GM12878 (cell line): ENCODE data around the gene MZB1. TPM values are rescaled to one million over a fixed set of nuclear protein-coding genes. Genes with fewer than 3 reads are reported as not detected.

Source experiments
- BHLHE40 ChIP-seq, 2 experiments: fragments of 450-650 bp in 1 of 2; IDR thresholded peaks; 2 replicates each; pipeline ENCODE4 v1.6.1; 2011 to 2017; ENCODE audit warnings: low read depth in 2 of 2, borderline replicate concordance in 1 of 2, improper control_type of control experiment in 1 of 2, low read length in 1 of 2, mild to moderate bottlenecking in 1 of 2
- FOXM1 ChIP-seq: IDR thresholded peaks from 2 replicates; pipeline ENCODE4 v1.6.1; 2012; ENCODE audit warnings: low read depth, mild to moderate bottlenecking, inconsistent platforms, low read length, moderate library complexity
- GATAD2B ChIP-seq: fragments of 450-650 bp; conservative IDR thresholded peaks from 2 replicates; pipeline ENCODE4 v1.6.1; 2017; ENCODE audit warnings: low read depth, mild to moderate bottlenecking, moderate library complexity
- IRF3 ChIP-seq: fragments of 450-650 bp; IDR thresholded peaks from 2 replicates; pipeline ENCODE4 v1.6.1; 2014; ENCODE audit warnings: mild to moderate bottlenecking
- JUNB ChIP-seq: IDR thresholded peaks from 2 replicates; pipeline ENCODE4 v1.6.1; 2016; ENCODE audit warnings: antibody characterized with exemption, mild to moderate bottlenecking
- KAT2A ChIP-seq: conservative IDR thresholded peaks from 2 replicates; pipeline ENCODE4 v1.6.1; 2011; ENCODE audit warnings: low read depth, low read length; ENCODE audit not compliant: control insufficient read depth
- NFYB ChIP-seq: IDR thresholded peaks from 2 replicates; pipeline ENCODE4 v1.6.1; 2011; ENCODE audit warnings: low read depth, mild to moderate bottlenecking, low read length, improper control_type of control experiment, moderate library complexity; ENCODE audit not compliant: insufficient read depth
- POU2F2 ChIP-seq: IDR thresholded peaks from 3 replicates; pipeline ENCODE4 v1.6.1; 2011; ENCODE audit warnings: low read depth, mild to moderate bottlenecking, low read length, borderline replicate concordance
- RFX5 ChIP-seq: IDR thresholded peaks from 2 replicates; pipeline ENCODE4 v1.6.1; 2011; ENCODE audit warnings: low read depth, low read length, improper control_type of control experiment
- ZBTB40 ChIP-seq: fragments of 450-650 bp; IDR thresholded peaks from 2 replicates; pipeline ENCODE4 v1.6.1; 2016; ENCODE audit warnings: mild to moderate bottlenecking, moderate library complexity, borderline replicate concordance
- polyA plus RNA-seq, 11 experiments: library from polyadenylated mRNA; depleted of rRNA in 4 of 11; unstranded in 6 of 11; stranded (reverse) in 5 of 11; fragments of >200 nt; fragmentation: Nextera tagmentation in 4 of 11; fragmentation: Illumina TruSeq in 1 of 11; extraction: Ambion mirVana in 4 of 11; extraction: Trizol in 1 of 11; gene quantifications; 1 replicate in 1 of 11; 2 replicates in 10 of 11; pipeline versions ENCODE4 v1.2.1 to v1.2.3, GENCODE V29; 2011 to 2016; ENCODE audit warnings: inconsistent platforms in 2 of 11, missing spikeins in 2 of 11, low read depth in 1 of 11
- total RNA-seq, 4 experiments: library from RNA; depleted of rRNA in 3 of 4; stranded (reverse); fragments of >200 nt in 3 of 4; fragmentation: Illumina TruSeq in 1 of 4; extraction: Trizol in 1 of 4; gene quantifications; 2 replicates each; pipeline versions ENCODE4 v1.2.1 to v1.2.3, GENCODE V29; 2013 to 2021
- TF ChIP-seq, protein P1 (sequence below): IDR thresholded peaks from 2 replicates; pipeline ENCODE4 v1.6.1; 2011; ENCODE audit warnings: mild to moderate bottlenecking, low read depth, low read length, moderate library complexity; ENCODE audit not compliant: insufficient replicate concordance
- TF ChIP-seq, protein P2 (sequence below): fragments of 450-650 bp; IDR thresholded peaks from 2 replicates; pipeline ENCODE4 v1.6.1; 2017; ENCODE audit warnings: mild to moderate bottlenecking
- TF ChIP-seq, protein P3 (sequence below): fragments of 450-650 bp; IDR thresholded peaks from 2 replicates; pipeline ENCODE4 v1.6.1; 2017; ENCODE audit warnings: antibody characterized with exemption, mild to moderate bottlenecking, moderate library complexity

Gene MZB1
- total and polyA plus RNA-seq, 10 of the 15 experiments (the other 5 are each of a cell fraction or from before 2014, with no cell fraction given) = 19.3 to 406 (median 188) TPM

GRCh38 chr5:139392678-139393496 is 3.2 kb upstream of the MZB1 start (continued):
- TF ChIP-seq, protein P1, sequence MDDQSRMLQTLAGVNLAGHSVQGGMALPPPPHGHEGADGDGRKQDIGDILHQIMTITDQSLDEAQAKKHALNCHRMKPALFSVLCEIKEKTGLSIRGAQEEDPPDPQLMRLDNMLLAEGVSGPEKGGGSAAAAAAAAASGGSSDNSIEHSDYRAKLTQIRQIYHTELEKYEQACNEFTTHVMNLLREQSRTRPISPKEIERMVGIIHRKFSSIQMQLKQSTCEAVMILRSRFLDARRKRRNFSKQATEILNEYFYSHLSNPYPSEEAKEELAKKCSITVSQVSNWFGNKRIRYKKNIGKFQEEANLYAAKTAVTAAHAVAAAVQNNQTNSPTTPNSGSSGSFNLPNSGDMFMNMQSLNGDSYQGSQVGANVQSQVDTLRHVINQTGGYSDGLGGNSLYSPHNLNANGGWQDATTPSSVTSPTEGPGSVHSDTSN = no peak
- TF ChIP-seq, protein P2, sequence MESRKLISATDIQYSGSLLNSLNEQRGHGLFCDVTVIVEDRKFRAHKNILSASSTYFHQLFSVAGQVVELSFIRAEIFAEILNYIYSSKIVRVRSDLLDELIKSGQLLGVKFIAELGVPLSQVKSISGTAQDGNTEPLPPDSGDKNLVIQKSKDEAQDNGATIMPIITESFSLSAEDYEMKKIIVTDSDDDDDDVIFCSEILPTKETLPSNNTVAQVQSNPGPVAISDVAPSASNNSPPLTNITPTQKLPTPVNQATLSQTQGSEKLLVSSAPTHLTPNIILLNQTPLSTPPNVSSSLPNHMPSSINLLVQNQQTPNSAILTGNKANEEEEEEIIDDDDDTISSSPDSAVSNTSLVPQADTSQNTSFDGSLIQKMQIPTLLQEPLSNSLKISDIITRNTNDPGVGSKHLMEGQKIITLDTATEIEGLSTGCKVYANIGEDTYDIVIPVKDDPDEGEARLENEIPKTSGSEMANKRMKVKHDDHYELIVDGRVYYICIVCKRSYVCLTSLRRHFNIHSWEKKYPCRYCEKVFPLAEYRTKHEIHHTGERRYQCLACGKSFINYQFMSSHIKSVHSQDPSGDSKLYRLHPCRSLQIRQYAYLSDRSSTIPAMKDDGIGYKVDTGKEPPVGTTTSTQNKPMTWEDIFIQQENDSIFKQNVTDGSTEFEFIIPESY = no peak
- TF ChIP-seq ZBTB40 (peak; percentile 50), RFX5 (no peak), GATAD2B (peak; percentile 64; the same call in 1 of the 2 replicates), BHLHE40 (IDR thresholded peaks at IDR 0.05; ENCODE audit: borderline replicate concordance in 1 of 2, low read depth in 2 of 2, low read length in 1 of 2) (peak in 1 of 2 experiments; percentile 55; a peak in 2 of 4 replicates), JUNB (no peak), KAT2A (no peak), IRF3 (no peak), FOXM1 (no peak), NFYB (no peak), POU2F2 (no peak; the same call in 2 of the 3 replicates)
- TF ChIP-seq, protein P3, sequence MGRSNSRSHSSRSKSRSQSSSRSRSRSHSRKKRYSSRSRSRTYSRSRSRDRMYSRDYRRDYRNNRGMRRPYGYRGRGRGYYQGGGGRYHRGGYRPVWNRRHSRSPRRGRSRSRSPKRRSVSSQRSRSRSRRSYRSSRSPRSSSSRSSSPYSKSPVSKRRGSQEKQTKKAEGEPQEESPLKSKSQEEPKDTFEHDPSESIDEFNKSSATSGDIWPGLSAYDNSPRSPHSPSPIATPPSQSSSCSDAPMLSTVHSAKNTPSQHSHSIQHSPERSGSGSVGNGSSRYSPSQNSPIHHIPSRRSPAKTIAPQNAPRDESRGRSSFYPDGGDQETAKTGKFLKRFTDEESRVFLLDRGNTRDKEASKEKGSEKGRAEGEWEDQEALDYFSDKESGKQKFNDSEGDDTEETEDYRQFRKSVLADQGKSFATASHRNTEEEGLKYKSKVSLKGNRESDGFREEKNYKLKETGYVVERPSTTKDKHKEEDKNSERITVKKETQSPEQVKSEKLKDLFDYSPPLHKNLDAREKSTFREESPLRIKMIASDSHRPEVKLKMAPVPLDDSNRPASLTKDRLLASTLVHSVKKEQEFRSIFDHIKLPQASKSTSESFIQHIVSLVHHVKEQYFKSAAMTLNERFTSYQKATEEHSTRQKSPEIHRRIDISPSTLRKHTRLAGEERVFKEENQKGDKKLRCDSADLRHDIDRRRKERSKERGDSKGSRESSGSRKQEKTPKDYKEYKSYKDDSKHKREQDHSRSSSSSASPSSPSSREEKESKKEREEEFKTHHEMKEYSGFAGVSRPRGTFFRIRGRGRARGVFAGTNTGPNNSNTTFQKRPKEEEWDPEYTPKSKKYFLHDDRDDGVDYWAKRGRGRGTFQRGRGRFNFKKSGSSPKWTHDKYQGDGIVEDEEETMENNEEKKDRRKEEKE = 0 out of 2 replicates have a peak, but pooled peaks have one; percentile 3
